Measurements from ENCODE around the gene RALGAPA2. TPM values are rescaled to one million over a fixed set of nuclear protein-coding genes. Genes with fewer than 3 reads are reported as not detected.

The RALGAPA2 gene
- 7.4 and 11.8 TPM in 2 replicates for total RNA-seq (2014; rRNA removed; shearing (Covaris generic))

DNA sequence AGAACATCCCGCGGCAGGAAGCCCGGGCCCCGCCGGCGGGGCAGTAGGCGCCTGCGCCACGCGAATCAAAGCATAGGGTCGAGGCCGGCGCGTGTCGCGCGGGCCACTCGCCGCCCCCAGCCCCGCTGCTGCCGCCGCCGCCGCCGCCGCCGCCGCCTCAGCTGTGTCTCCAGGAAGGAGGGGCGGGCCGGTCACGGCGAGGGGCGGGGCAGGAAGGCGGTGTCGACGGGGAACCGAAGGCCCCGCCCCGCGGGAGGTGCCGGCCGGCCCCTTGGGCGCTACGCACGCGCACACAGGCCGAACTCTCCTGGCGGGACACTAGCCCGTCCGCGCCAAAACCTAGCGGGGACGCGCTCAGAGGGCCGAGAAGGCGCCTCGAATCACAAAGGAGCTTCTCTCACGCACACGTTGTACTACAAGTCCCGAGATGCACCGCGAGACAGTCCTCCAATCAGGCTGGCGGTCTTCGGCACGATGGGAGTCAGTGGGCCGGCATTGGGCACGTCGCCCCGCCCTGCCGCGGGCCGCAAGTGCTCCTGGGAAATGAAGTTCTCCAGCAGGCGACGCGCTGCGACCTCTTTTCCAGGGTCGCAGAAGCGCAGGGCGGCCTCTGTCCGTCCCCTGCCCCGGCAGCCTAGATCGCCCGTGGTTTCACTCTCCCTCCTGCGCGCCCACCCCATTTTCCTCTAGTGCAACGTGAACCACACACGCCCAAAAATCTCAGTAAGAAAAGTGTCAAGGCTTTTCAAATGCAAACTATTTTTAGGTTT lies at the start of gene RALGAPA2:
TSS of gene RALGAPA2 (minus strand) at position 171 of the 770 bp plus-strand sequence. CDS start at position 7, 164 bp downstream.
- peak; percentile 96 for DNase-seq (ENCODE audit: low spot score)

DNA sequence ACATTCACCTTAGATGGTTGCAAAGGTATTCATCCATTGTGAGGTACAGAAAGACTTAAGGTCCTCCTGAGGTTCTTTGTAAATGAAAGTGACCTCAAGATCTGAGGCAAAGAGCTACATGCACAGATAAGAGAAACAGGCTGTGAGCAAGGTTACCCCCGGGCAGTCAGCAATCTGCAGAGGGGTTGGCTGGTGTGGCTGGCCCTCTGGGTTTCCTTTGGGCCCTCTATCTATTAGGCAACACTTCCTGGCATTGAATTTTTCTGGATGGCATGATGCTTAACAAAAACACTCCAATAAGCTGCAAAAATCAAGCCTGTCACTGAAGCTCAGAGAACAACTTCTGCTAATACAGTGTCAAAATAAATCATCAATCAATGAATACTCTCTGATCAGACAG lies 48.9 kb upstream of the RALGAPA2 start:
- DNase-seq (ENCODE audit: low spot score) = no peak

DNA sequence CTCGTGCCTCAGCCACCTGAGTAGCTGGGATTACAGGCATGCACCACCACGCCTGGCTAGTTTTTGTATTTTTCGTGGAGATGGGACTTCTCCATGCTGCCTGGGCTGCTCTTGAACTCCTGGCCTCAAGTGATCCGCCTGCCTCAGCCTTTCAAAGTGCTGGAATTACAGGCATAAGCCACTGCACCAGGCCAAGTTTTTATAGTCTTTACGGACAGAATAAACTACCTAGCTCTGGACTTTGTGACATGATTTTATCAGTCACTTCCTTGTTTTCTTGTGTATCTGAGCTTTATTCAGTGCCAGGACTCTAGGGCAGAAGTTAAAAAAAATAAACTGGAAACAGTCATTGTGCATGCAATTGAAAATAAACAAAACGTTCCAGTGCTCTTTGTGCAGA lies 46.7 kb upstream of the RALGAPA2 start:
- DNase-seq (ENCODE audit: low spot score) = no peak

- DNase-seq (ENCODE audit: low spot score) = no peak
Measured at GRCh38 chr20:20755674-20756319, 43.4 kb upstream of the RALGAPA2 start.

DNA sequence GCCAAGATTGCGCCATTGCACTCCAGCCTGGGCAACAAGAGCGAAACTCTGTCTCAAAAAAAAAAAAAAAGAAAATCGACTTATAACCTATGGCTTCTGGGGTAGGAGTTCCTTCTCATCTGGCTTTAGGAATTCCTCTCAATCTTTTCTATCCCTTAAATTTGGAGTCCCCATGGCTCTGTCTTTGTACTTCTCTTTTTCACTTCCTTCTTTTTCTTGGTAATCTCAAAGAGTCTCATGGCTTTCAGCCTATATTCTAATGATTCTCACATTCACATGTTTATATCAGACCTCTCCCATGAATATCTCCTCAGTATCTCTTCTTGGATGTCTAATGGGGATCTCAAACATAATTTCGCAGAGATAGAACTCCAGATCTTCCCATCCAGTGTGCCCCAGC lies 42.8 kb upstream of the RALGAPA2 start:
- no peak for DNase-seq (ENCODE audit: low spot score)

- no peak for DNase-seq (ENCODE audit: low spot score)
Measured at GRCh38 chr20:20754714-20755113, 42.3 kb upstream of the RALGAPA2 start.

DNA sequence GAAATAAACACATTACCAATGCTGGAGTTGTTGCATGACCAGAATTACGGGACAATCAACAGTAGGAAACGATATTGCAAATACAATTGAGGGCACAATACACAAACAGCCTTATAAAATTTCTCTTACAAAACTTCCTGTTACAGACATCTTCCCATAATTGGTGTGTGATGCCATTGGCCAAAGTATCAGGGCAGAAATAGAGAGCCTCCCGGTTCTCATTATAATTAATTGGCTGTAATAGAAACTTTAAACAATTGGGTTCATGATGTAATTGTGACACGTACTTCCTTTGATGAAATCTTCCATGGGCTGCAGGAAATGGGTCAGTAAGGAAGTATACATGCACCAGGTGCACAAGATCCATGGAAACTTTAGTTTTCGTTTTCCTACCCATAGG lies 40.3 kb upstream of the RALGAPA2 start:
- DNase-seq (ENCODE audit: low spot score) = no peak

DNA sequence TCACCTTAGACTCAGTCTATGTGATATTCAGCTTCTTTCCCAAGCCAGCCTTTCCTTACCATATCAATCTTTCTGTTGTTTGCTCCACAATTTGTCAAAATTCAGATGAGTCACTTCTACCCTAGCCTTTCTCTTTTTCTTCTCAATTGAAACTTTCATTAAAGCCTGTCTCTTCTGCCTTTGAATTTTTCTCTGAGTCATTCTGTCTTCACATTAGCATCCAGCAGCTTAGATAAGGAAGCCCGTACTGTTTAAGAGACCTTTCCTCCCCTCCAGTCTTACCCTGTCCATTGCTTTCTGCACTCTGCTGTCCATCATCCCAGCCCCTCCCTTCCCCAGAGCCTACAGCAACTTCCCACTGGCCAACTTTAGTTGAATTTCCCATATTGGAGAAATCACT lies 34.9 kb upstream of the RALGAPA2 start:
- DNase-seq (ENCODE audit: low spot score) = no peak

DNA sequence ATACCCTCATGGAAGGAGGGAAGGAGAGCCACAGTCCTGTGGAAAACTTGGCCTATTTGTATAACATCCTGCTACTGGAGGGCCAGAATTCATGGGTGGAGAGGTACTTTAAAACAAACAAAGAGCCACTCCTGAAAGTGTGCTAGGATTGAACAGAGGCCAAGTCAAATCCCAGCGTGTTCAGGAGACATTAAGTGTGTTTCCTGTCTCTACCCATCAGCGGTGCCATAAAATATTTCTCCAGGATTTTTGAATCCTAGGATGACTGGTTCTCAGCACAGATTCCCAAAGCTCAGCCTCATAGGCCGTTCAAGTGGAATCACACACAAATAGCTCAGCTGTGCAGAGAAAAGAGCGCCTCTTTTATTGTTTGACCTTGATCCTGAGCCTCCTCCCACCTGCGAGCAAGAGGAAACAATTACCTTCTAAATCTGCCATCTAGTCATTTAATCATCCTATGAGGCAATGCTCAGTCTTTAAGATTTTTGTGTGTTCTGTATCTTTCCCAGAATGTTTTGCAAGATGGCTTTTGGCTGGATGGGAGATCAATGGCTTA lies 31.8 kb upstream of the RALGAPA2 start:
- no peak for DNase-seq (ENCODE audit: low spot score)

DNA sequence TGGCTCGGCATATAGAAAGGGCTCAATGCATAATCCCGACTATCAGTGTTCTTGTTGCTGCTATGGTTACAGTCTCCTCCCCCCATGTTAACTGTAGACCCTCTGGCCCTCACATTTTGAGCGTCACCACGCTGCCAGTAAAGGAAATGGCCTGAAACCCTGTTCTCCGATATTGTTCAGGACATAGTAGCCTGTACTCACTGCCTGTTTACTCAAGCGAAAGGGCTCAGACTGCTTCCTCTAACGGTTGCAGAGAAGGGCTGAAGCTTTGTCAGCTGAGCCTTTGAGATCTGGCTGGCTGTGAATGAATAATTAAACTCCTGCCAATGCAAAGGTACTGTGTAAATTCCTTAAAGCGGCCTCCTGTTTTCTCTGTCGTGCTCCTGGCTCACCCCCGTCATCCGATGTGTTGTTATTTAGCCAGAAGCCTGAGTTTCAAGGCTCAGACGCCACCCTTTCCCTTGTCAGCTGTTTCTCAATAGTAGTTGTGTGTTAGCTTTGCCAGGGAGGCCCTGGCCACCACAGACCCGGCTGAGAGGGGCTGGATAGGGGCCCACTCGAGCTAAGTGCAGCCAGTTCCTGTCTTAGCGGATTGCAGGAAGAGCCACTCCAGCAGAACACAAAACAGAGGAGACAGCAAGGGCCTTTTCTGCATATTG lies 31.2 kb upstream of the RALGAPA2 start:
- no peak for DNase-seq (ENCODE audit: low spot score)

DNA sequence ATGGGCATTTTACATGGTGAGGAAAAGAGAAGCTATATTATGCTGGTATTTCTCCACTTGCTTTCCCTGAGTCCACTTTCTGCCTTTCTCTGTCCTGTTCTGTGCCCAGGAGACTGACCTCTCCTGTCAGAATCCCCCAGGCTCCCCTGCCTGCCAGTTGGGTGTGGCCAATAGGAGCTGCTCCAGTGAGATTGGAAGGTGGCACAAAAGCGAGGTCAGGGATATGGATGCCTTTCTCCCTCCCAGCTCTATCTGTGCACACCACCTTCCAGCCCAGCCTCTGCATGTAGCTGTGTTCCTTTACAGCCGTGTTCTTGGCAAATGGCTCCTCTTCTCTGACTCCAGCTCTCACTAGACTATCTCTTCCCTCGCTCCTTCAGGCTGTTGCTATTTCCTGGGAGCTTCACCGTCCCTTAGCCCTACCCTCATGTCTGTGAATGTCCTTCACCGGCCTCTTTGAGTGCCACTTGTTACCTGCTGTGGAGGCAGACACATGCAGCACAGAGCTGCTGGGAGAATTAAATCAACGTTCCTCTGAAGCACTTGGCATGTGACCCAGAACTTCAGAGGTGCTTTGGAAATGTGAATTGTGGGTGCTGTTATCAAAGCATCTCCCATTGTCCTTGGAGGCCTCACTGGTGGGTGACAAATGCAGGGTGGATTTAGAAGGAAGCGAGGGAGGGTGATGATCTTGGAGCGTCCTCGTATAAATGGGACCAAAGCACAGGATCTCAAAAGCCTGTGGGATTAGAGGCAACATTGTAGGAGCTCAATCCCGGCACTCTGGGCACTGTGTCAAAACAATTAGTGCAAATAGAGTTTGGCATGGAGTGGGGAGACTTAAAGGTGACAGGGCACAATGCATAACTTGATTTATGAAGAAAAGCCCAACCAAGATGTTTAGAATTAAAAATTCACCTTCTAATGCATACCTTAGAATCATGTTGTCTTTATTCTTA lies 28.9 kb upstream of the RALGAPA2 start:
- DNase-seq (ENCODE audit: low spot score) = no peak

DNA sequence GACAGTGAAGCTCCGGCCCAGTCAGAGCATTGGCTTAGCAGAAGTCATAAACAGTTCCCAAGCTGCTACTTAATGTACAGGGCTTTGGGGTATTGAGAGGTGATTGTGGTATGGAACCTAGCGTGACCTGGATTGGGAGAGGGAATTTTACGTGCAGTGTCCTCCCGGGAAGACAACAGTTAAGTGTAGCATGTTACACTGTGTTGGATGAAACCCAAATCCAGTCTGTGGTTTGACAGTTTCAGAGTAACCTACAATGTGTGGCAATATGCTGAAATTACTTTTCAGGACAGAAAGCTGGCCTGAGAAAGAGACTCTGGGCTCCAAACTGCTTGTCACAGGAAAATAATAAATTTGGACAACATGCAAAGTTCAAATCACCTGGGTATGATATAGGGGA lies 28.1 kb upstream of the RALGAPA2 start:
- no peak for DNase-seq (ENCODE audit: low spot score)

DNA sequence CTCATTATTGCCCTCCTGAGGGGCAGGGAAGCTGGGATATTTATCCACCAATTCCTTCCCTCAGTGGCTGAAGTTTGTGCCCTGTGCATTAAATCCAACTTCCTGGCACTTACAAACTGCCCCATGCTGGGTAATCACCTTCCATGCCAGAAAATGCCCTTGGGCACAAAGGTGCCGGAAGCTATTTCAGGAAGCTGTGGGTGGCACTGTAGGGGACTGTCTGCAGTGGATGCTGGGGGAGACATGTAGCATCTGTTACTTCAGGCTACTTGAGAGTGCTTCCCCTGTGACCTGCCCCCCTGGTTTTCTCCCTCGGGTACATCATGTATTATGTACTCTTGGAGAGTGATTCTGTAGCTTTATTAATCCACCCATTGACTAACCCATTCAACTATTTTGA lies 24.7 kb upstream of the RALGAPA2 start:
- no peak for DNase-seq (ENCODE audit: low spot score)

DNA sequence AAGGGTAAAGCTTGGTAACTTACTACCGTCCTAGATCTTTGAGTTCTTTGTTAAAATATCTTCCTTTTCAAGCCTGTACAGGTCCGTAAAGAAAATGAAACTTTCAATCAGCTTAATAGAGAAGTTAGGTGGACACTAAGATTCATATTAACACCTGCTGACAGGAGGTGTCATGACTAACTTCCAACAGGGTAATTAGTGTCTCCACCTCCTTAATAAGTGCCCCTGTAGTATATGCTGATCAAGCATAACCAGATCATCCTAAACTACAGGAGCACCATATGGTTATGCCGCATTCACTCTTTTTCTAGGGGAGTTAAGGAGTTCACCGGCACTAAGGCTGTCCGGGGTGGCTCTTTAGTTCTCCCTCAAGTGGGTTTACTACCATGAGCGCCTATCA lies 23.9 kb upstream of the RALGAPA2 start:
- no peak for DNase-seq (ENCODE audit: low spot score)

DNA sequence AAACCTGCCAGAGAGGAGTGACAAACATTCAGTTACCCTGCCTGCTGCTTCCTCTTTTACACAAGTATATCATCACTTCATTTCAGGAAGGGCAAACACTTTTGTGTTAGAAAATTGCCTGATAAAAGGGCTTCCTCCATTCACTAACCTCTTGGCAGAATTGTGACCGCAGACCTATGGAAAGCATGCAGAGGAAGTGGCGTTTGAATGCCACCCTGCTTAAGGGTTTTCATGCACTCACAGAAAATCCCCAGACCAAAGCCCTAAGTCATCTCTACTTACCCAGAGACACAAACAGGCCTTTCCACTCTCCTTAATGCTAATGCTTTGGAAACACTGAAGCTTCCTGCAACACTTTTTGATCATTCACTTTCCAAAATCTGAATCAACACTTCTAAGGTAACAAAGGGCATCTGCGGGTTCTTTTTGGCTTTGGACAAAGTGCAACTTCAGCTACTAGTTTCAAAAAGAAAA lies 22.1 kb upstream of the RALGAPA2 start:
- no peak for DNase-seq (ENCODE audit: low spot score)

DNA sequence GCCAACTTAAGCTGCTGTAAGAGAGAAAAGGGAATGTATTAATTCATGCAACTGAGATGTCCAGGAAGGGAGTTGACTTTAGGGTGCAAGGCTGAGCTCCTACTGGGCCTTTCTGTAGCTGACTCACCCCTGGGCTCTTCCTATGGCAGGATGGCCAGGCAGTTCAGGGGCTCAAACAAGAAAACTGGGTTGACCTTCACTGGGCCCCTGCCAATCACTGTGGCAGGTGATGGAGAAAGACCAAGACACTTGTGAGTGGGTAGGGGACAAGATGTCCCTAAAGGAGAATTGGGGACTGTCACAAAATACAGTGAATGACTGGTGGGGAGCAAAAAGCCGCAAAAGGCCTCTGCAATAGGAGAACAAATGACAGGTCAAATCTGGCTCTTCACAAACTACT lies 21.5 kb upstream of the RALGAPA2 start:
- no peak for DNase-seq (ENCODE audit: low spot score)

DNA sequence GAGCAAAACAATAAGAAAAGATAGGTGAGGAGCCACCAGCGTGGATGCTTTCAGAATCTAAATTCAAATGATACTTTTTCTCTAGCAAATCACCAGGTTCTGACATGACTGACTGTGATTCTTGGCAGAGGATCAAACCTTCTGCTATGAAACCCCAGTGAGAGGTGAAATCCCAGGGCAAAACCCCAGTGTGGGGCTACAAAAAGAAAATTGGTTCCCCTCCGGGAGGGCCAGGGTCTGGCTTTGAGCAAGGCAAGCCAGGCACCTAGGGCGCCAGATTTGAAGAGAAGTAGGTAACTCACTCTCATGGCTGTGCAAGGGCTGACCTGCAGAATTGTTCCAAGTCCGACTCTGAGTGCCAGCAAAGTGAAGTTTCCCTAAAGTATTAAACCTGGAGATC lies 20.2 kb upstream of the RALGAPA2 start:
- no peak for DNase-seq (ENCODE audit: low spot score)

GRCh38 chr20:20731945-20732296 lies 19.5 kb upstream of the RALGAPA2 start:
- DNase-seq (ENCODE audit: low spot score) = peak; percentile 43

GRCh38 chr20:20731000-20731944 lies 18.8 kb upstream of the RALGAPA2 start:
- DNase-seq (ENCODE audit: low spot score) = peak; percentile 18

DNA sequence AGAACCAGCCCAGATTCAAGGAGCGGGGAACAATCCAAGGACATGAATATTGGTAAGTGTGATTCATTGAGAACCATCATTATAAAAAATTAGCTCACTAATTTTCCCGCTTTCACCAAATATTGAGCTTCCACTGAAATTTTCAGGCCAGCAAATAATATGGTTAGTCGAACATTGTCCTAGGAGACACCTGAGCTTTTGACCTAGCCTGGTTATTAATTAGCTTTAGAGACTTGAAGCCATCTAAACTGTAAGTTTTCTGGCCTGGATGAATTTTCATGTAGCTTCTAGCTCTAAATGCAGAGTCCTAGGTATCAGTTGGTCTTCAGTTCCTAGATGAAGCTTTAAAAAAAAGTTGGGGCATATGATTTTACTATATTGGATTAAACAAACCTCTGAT lies 17.1 kb upstream of the RALGAPA2 start:
- no peak for DNase-seq (ENCODE audit: low spot score)

All from A172 (cell line).